Fibroblast of lung (primary cell): ENCODE measurements around the gene MICU1. TPM values are rescaled to one million over a fixed set of nuclear protein-coding genes. Genes with fewer than 3 reads are reported as not detected.

Experiments used
- DNase-seq, 2 donors: peaks; one replicate each; pipeline versions ENCODE4 v3.0.0 to v3.0.0-alpha.2; 2010; ENCODE audit warnings: low read depth in 2 of 2
- H2AFZ ChIP-seq: 2 replicates; pipeline ENCODE4 v1.5.1; 2012; ENCODE audit warnings: low read length, control low read depth, inconsistent platforms
- H3K27ac ChIP-seq: 2 replicates; pipeline ENCODE4 v1.5.1; 2011; ENCODE audit warnings: low read length, control low read depth; ENCODE audit not compliant: insufficient read depth
- H3K27me3 ChIP-seq: 2 replicates; pipeline ENCODE4 v1.5.1; 2011; ENCODE audit warnings: mild to moderate bottlenecking, low read length; ENCODE audit not compliant: control insufficient read depth, insufficient read depth
- H3K36me3 ChIP-seq: 2 replicates; pipeline ENCODE4 v1.5.1; 2011; ENCODE audit warnings: low read length; ENCODE audit not compliant: control insufficient read depth, insufficient read depth
- H3K4me1 ChIP-seq: 2 replicates; pipeline ENCODE4 v1.5.1; 2011; ENCODE audit warnings: low read length; ENCODE audit not compliant: control insufficient read depth, insufficient read depth; ENCODE audit errors: extremely low read depth
- H3K4me2 ChIP-seq: 2 replicates; pipeline ENCODE4 v1.5.1; 2011; ENCODE audit warnings: low read length, control low read depth; ENCODE audit not compliant: insufficient read depth; ENCODE audit errors: extremely low read depth
- H3K4me3 ChIP-seq, 4 experiments: fragments of 200-600 bp in 1 of 4; sonication (generic) in 1 of 4; replicated peaks in 1 of 4; 2 replicates each; pipeline ENCODE4 v1.5.1; 2011 to 2016; ENCODE audit warnings: low read length in 4 of 4, low read depth in 3 of 4, mild to moderate bottlenecking in 3 of 4, control low read depth in 2 of 4, inconsistent platforms in 1 of 4, mixed read lengths in 1 of 4; ENCODE audit not compliant: insufficient read depth in 1 of 4; ENCODE audit errors: control extremely low read depth in 1 of 4
- H3K79me2 ChIP-seq: 2 replicates; pipeline ENCODE4 v1.5.1; 2012; ENCODE audit warnings: mild to moderate bottlenecking, low read length, inconsistent platforms; ENCODE audit not compliant: control insufficient read depth, insufficient read depth
- H3K9ac ChIP-seq: 2 replicates; pipeline ENCODE4 v1.5.1; 2011; ENCODE audit warnings: mild to moderate bottlenecking, low read length, control low read depth; ENCODE audit not compliant: insufficient read depth
- H3K9me3 ChIP-seq: 2 replicates; pipeline ENCODE4 v1.5.1; 2012; ENCODE audit warnings: low read depth, low read length; ENCODE audit not compliant: control insufficient read depth, insufficient read depth
- H4K20me1 ChIP-seq: 2 replicates; pipeline ENCODE4 v1.5.1; 2011; ENCODE audit warnings: low read length; ENCODE audit not compliant: control insufficient read depth, insufficient read depth; ENCODE audit errors: extremely low read depth
- CTCF ChIP-seq, 2 donors: IDR thresholded peaks in 1 of 2; conservative IDR thresholded peaks in 1 of 2; 1 replicate in 1 of 2; 2 replicates in 1 of 2; pipeline ENCODE4 v1.5.1; 2011 to 2012; ENCODE audit warnings: low read length in 2 of 2, control low read depth in 1 of 2, inconsistent platforms in 1 of 2, low read depth in 1 of 2, mild to moderate bottlenecking in 1 of 2
- EZH2 ChIP-seq: IDR thresholded peaks from 2 replicates; pipeline ENCODE4 v1.5.1; 2012; ENCODE audit warnings: low read length, control low read depth, mild to moderate bottlenecking; ENCODE audit errors: missing control alignments
- polyA plus RNA-seq, 2 donors: library from polyadenylated mRNA; depleted of rRNA in 1 of 2; stranded (reverse) in 1 of 2; unstranded in 1 of 2; fragments of >200 nt; gene quantifications; 2 replicates each; pipeline ENCODE4 v1.2.1, GENCODE V29; 2011 to 2012; ENCODE audit warnings: missing spikeins in 1 of 2
- total RNA-seq: library from RNA; depleted of rRNA; stranded (reverse); fragments of >200 nt; gene quantifications from 2 replicates; pipeline ENCODE4 v1.2.1, GENCODE V29; 2014

MICU1 gene
- total and polyA plus RNA-seq, 2 donors (not counting 1 experiment from before 2014, with no cell fraction given): 83.2 to 83.3 TPM

GRCh38 chr10:72567889-72568640 is 57.8 kb downstream of the MICU1 start:
- Histone ChIP-seq H2AFZ (no peak overlapping the region), H3K36me3 (no peaks in the 10 kb centered on the region), H3K4me3 (no peak overlapping the region), H4K20me1 (no peaks in the 10 kb centered on the region), H3K27me3 (no peaks in the 10 kb centered on the region), H3K79me2 (no peaks in the 10 kb centered on the region), H3K27ac (no peak overlapping the region), H3K9ac (no peak overlapping the region), H3K4me2 (no peak overlapping the region), H3K9me3 (no peaks in the 10 kb centered on the region), H3K4me1 (peaks cover 2% of the 10 kb centered on the region)
- DNase-seq: peak in 1 of 2 donors; percentile 18
- no peak for TF ChIP-seq EZH2
- peak in 1 of 2 donors; percentile 25 for TF ChIP-seq CTCF (conservative IDR thresholded peaks at IDR 0.05 in 1 of 2, IDR thresholded peaks at IDR 0.05 in 1 of 2; ENCODE audit: low read depth in 1 of 2, low read length in 2 of 2)

GRCh38 chr10:72567421-72567820 is 58.5 kb downstream of the MICU1 start:
- Histone ChIP-seq H3K79me2 (no peaks in the 10 kb centered on the region), H3K4me1 (peaks cover 2% of the 10 kb centered on the region), H3K4me3 (no peak overlapping the region), H2AFZ (no peak overlapping the region), H3K9ac (no peak overlapping the region), H3K27ac (no peak overlapping the region), H4K20me1 (no peaks in the 10 kb centered on the region), H3K27me3 (no peaks in the 10 kb centered on the region), H3K4me2 (no peak overlapping the region), H3K36me3 (no peaks in the 10 kb centered on the region), H3K9me3 (no peaks in the 10 kb centered on the region)
- peak; percentile 15 to 64 for DNase-seq
- TF ChIP-seq CTCF (conservative IDR thresholded peaks at IDR 0.05 in 1 of 2, IDR thresholded peaks at IDR 0.05 in 1 of 2; ENCODE audit: low read depth in 1 of 2, low read length in 2 of 2): no peak
- no peak for TF ChIP-seq EZH2

- H3K9me3 ChIP-seq: no peaks in the 10 kb centered on the region
- H3K9ac ChIP-seq: no peak overlapping the region
- H3K36me3 ChIP-seq: peaks cover 2% of the 10 kb centered on the region
- no peak overlapping the region for H3K4me3 ChIP-seq
- peak; percentile 11 to 76 for DNase-seq
- H3K79me2 ChIP-seq: no peaks in the 10 kb centered on the region
- TF ChIP-seq EZH2 (no peak), CTCF (conservative IDR thresholded peaks at IDR 0.05 in 1 of 2, IDR thresholded peaks at IDR 0.05 in 1 of 2; ENCODE audit: low read depth in 1 of 2, low read length in 2 of 2) (no peak)
- H4K20me1 ChIP-seq: no peaks in the 10 kb centered on the region
- no peak overlapping the region for H3K4me2 ChIP-seq
- H2AFZ ChIP-seq: no peak overlapping the region
- H3K4me1 ChIP-seq: peaks cover 2% of the 10 kb centered on the region
- H3K27ac ChIP-seq: no peak overlapping the region
- no peaks in the 10 kb centered on the region for H3K27me3 ChIP-seq
These were observed 61.3 kb downstream of the MICU1 start for GRCh38 chr10:72564596-72564995.
